LHCN-M2 (cell line): ENCODE measurements around the gene VAC14. TPM values are rescaled to one million over a fixed set of nuclear protein-coding genes. Genes with fewer than 3 reads are reported as not detected.
"Not testable (repeated sequence)": the region's sequence is repeated elsewhere in the genome, so short reads cannot be mapped to it uniquely, and the experiment has no call there.

Source experiments
- DNase-seq: peaks from one replicate; pipeline ENCODE4 v3.0.0-alpha.2; 2012; ENCODE audit warnings: low read depth
- total RNA-seq: library from RNA; depleted of rRNA; stranded (reverse); fragments of >200 nt; gene quantifications from 2 replicates; pipeline ENCODE4 v1.2.3, GENCODE V29; 2014

Gene VAC14
- total RNA-seq, 1 experiment from 2014 or later = 62.2 TPM

DNA sequence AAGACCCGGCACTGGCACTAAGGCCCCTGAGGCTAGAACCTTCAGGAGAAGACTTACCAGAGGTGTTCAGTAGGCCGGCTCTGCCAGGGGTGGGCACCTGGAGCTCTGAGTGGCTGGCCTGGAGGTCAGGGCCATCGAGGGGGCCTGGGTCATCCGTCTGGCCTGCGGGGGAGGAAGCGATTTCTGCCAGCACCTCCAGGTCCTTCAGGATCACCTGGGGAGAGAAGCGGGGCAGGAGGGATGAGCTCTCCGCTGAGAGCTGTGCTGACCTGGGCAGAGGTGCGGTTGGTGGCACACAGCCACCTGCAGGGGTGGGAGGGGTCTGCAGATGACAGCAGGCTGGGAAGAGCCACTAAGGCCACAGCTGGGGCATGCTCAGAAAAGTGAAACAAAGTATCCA lies 56.6 kb downstream of the VAC14 start:
- DNase-seq = no peak

DNA sequence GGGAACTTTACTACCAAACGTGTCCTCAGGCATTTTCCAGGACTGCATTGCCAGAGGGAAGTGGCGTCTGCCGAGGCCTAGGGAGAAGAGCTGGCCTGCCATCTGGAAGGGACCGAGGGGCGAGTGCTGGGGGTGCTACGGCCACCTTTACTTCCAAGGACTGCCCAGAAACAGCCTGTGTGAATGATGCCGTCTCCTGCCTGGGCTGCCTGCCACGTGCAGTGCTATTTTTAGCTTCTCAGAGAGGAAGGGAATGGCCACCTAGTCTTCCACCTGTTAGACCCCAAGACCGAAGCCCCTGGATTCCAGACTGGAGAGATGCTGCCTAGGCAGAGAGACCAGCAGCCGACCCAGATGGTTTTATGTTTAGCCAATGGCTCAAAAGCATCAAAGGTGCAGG lies 57.2 kb downstream of the VAC14 start:
- no peak for DNase-seq

DNA sequence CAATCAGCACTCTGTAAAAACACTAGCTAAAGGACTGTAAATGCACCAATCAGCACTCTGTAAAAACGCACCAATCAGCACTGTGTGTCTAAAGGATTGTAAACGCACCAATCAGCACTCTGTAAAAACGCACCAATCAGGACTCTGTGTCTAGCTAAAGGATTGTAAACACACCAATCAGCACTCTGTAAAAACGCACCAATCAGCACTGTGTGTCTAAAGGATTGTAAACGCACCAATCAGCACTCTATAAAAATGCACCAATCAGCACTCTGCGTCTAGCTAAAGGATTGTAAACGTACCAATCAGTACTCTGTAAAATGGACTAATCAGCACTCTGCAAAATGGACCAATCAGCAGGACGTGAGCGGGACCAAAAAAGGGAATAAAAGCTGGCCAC lies 58.0 kb downstream of the VAC14 start:
- DNase-seq = not testable (repeated sequence)

DNA sequence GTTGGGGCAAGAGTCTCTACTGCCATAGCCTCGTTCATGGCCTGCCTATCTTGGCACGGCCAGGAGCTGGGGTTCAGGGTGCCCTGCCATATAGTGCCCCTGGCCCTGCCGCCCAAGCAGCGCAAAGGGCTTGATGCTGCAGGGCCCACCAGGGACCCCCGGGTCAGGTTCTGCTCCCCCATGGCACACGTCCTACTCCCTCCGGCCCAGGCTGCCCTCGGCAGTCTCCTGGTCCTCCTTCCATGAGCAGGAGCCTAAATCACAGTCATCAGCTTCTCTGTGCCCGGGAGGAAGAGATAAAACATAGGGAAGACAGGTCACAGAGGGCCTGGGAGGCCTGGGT lies 59.2 kb downstream of the VAC14 start:
- no peak for DNase-seq

DNA sequence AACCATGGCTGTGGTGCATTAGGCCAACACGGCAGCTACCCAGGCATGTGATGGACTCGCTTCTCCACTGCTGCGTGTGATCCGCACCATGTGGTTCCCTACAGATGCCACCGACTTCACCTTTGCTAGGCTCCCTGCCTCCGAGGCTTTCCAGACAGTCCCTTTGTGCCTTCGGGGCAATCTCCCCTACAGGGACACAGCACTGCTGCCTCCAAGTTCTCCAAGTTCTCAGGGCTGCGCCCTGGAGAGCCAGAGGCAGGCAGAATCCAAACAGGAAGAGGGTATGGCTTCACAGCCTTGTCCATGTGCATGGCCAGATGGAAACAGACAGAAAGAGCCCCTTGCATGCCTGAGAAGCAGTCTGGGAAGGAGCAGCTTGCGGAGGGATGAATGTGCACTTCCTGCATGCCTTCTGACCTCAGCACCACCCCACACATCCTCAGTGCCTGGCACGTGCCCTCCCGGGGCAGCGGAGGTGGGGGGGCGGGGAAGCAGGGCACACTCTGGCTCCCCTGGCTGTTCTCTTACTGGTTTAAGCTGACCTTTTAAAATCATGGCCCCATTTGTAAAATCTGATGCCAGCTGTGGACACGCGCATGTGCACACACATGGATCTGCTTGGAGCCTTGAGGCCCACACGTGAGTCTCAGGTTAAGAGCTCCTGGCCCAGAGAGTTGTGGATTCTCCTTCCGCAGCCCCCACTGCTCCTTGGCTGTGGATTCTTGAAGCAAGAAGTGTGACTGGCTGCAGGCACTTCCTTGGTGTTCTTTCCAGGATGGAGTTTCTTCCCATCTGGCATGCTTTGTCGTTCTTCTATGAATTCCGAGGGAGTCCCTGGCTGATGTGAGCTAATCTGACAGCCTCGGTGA lies 59.8 kb downstream of the VAC14 start:
- DNase-seq = peak; percentile 83

DNA sequence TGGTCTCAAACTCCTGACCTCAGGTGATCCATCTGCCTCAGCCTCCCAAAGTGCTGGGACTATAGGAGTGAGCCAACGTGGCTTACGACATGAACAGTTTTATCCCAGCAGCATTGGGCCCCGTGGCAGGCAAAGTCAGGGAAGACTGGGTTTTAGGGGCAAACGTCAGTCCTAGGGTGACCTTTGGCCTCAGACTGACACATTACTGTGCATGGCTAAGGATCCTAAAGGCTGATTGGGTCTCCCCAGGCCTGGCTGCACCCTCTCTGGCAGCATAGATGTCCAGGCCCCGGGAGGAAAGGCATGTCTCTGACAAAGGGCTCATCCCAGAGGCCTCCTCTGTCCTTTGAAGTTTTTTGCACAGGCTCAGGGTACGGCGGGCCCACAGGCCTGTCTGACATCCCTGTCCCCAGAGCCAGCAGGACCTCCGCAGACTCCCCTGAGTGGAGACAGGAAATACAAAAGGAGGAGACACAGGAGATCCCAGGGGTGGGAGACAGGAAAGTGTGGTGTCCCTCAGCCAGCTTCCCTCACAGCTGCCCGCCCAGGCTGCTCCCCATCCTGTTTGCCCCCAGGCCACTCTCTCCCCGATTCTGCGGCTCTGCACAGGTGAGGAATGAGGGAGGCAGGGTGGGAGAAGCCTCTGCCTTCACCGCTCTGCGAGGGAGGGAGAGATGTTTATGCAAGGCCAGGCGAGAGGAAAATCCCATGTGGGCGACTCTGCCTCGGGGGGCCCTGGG lies 60.6 kb downstream of the VAC14 start:
- no peak for DNase-seq

DNA sequence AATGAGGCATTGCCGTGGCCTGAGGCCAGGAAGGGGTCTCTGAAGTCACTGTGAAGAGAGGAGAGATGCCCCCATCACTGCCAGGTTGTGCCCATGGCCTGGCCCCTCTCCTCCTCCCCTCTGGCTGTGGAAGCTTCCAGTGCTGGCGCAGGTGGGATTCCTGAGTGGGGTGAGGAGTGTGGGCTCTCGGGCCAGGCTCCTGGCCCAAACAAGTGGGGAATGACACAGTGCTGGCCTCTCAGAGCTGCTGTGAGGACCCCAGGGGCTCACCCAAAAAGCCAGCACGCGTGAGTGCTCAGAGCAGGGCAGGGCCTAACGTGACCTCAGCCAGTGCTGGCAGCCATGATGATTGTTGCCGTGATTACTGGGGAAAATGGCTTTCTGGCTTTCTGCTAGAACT lies 61.6 kb downstream of the VAC14 start:
- DNase-seq = no peak

DNA sequence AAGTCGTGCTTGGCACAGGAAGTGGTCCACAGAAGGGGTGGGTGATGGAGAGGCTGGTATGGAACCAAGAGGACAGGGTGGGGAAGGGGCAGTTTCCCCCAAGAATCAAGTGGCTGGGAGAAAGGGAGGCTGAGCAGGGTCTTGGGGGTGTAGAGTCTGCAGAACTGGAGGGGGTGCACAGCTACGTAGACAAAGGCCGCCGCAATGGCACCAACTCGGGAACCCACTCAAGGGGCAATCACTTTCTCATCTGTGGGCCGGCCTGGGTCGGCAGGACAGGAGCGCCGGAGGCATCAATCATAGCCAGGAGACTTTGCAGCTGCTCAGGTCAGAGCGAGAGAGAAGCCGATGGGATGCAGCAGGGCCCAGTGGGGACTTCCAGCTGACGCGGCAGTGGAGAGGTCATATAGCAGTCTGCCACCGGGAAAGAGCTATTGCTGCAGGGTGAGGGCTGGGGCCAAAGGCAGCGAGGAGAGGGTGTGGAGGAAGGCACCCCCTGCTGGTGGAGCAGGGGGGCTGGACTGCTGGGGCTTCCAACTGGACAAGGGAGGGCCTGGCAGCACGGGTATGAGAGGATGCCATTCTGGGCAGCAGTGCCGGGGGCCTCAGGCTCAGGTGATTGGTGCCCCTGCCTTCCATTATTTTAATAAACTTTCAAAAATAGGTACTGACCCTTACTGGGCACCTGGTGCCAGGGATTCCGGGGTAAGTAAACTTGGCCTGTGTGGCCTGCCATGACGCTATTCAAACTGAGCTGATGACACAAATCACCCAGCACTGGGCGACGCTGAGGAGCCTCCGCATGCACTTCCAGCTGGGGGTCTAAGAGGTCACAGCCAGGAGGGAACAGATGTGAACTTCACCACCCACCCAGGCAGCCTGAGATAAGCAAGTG lies 62.6 kb downstream of the VAC14 start:
- DNase-seq = peak; percentile 87

DNA sequence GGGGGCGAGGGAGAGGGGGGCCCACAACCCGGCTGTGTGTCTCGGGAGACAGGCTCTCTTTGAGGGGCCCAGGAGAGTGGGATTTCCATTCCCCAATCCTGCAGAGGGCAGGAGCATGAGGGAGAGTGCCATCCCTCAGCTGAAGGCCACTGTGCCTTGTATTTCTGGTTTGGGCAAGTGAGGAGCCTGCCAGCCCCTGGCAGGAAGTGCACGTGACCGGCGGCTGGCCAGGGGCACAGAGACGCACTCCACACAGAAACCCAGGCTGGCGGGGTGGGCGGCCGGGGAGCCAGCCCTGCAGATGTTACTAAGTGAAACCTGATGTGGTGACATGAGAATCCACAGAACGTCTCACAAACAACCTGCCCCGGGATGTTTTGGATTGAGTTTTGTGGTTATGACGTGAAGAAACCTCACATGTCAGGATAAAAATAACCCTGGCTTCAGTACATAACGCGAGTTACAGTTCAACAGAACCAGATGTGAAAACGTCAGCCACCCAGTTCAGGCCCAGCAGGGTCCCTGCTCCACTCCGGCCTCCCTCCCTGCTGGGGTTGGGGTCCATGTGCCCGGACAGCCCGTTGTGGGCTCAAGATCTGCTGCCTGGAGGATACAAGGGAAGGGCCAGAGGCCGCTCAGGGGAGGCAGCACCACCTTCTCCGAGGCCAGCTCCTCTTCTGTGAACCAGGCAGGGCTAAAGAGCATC lies 63.4 kb downstream of the VAC14 start:
- DNase-seq = peak; percentile 89

DNA sequence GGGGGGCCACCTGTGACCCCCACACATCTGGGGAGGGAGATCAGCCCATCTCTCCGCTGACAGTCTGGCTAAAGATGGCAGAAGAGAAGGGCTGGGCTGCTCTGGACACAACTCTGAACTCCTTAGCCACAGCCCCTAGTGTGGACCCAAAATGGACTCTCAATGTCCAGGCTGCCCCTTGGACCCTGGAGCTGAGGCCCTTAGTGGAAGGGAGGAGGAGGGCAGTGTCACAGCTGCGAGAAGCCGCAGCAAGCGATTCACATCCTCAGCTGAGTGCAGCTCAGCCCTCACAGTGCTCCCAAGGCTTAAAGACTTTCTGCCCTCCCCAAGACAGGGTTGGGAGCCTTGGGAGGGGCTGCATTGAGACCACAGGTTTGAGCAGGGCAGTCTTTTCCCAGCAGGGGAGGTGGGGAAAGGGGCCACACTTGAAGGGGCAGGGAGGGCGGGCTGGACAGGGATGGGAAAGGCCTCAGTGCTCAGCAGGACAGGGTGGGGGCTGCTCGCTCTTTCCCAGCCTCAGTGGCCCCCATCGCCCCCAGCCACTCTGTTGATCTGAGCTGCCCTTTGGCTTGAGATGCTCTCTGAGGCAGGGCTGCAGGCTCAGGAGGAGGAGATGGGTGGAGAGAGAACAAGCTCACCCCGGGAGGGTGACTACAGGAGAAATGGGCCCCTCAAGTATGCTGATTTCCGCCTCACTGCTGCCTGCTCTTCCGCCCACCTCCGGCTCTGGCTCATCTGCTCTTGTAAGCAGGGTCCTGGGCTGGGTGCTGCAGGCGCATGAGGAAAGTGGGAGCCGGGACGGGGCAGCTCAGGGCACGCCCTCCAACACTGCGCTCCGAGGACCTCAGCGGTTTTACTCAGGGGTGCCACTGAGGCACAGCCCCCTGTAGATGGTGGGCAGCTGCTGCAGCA lies 64.2 kb downstream of the VAC14 start:
- no peak for DNase-seq

DNA sequence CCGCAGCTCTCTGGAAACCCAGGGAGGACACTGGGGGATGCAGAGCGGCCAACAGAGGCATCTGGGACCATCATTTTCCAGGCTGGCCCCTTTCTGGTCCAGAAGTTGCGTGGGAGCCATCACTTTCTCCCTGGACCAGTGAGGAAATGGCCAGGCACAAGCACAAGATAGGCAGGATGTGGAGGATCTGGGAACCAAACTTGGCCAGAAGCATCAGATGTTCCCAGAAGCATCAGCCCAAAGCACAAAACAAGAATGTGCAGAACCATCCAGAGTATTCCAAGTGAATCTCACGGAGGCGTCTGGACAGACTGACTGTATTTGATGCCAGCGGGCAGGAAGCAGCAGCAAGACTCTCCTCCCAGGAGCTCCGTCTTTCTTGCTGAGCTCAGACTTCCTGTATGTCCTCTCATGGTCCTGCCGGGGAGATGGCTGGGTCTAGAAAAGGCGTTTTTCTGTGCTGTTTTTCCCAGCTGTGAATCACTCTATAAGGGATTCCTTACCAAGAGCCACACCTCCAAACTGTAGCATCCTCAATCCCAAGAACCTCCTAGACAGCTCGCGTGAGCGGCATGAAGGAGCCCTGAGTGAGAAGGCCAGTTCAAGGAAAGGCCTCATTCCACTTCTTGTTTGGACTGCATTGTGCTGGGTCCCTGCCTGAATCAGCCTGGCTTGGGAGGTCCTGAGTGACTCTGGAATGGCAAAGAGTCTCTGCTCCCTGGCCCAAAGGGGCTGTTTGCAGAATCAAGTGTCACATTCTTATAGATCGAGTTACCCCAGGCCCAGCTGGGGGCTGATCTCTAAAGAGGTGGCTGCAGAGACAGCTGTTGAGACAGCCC lies 65.6 kb downstream of the VAC14 start:
- peak; percentile 75 for DNase-seq

DNA sequence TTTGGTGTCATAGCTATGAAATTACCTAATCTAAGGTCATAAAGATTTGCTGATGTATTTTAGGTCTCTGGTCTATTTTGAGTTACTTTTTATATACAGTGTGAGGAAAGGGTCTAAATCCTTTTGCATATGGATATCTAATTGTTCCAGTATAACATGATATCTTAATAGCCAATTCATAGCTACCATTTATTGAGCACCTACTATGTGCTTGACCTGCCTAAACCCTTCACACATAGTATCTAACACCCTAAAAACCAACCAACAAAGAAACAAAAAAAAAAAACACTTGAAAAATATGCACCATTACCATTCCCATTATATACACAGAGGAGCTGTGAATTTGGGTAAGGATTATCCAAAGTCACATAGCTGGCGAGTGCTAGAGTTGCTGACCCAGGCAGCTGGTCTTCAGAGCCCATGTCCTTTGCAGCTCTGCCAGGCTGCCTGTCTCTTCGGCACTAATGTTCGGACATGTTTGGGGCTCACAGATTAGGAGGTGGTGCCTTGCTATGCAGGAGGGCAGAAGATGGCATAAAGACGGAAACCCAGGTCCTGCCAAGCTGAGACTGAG lies 66.3 kb downstream of the VAC14 start:
- DNase-seq = no peak

DNA sequence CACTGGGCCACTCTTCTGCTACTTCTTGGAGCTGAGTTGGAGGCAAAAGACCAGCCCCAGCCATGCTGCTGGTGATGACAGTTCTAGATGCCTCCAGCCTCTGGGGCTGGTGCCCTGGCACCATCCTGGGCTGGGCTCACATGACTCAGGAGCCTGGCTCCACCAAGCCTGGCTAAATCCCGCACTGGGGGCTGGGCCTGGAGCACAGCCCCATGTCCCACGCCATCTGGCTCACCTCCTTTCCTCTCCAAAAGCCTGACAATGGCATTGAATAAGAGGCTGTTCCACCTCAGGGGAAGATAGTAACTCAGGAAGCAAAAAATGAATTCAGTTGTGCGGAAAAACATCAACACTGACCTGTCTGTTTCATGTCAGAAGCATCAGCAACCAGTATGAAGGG lies 70.0 kb downstream of the VAC14 start:
- DNase-seq = no peak

DNA sequence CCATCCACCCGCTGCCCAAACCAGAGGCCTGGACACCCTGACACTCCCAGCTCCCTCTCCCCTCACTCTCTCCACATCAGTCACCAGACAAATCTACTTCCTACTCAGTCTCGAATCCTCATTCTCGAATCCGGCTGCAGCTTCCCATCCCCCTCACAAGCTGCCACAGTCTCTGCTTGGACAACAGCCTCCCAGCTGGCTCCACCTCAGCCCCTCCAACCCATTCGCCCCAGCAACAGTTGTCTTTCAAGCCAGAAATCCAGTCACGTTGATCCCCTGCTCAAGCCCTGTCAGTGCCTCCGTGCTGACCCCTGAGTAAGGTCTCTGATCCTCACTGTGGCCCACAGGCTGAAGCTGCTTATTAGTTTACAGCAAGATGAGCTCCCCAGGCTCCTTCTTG lies 70.9 kb downstream of the VAC14 start:
- DNase-seq = no peak

DNA sequence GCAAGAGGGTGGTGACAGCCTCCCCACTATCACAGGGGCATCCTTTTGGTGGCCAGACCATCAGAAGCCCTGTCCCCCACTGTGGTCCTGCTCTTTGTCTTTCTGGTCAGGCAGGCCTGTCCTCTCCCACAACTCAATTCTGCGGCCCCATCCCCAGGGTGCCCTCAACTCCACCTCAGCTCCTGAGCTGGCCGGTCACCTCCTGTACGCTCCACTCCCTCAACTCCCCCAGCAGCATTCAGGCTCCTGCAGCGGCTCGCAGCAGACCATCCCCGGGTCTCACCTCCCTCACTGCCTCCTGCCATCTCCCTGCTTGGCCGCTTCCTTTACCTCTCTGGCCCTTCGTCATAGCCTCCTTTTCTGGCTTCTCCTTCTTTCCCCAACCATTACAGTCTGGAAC lies 71.7 kb downstream of the VAC14 start:
- no peak for DNase-seq

DNA sequence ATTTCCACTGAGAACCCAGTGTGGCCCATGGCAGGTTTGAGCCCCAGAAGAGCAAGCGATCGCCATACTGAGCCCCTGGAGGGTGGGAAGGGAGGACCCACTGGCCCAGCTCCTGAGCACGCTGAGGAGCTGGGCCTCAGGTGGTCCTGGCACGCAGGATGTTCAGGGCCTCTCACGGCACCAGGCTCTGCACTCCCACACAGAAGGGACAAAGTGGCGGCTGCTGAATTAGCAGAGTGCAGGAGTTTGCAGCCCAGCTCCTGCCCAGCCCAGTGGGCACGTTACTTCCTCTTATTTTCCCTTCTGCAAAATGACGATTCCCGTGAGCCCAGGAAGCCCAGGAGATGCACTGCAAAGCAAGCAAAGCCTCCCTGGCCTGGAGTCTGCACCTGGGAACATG lies 72.8 kb downstream of the VAC14 start:
- DNase-seq = no peak

DNA sequence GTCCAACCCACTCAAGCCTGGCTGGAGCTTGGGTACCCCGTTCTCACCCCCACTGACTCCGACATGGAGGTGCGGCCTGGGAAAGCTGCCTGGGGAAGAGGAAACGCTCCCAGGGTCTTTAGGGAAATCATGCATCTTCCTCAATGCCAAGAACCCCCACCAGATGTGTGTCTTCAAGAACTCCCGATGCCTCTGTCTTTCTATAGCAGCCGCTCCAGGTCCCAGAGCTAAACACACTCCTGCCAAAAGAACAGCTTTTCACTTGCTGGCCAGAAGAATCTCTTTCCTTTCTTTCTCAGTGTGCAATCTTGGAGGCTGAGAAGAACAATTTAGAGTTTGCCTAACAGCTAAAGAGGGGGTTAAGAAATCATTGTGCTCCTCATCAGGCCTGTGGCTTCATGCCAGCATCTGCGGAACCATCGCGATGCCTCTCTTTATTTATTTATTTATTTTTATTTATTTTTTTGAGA lies 74.0 kb downstream of the VAC14 start:
- no peak for DNase-seq

DNA sequence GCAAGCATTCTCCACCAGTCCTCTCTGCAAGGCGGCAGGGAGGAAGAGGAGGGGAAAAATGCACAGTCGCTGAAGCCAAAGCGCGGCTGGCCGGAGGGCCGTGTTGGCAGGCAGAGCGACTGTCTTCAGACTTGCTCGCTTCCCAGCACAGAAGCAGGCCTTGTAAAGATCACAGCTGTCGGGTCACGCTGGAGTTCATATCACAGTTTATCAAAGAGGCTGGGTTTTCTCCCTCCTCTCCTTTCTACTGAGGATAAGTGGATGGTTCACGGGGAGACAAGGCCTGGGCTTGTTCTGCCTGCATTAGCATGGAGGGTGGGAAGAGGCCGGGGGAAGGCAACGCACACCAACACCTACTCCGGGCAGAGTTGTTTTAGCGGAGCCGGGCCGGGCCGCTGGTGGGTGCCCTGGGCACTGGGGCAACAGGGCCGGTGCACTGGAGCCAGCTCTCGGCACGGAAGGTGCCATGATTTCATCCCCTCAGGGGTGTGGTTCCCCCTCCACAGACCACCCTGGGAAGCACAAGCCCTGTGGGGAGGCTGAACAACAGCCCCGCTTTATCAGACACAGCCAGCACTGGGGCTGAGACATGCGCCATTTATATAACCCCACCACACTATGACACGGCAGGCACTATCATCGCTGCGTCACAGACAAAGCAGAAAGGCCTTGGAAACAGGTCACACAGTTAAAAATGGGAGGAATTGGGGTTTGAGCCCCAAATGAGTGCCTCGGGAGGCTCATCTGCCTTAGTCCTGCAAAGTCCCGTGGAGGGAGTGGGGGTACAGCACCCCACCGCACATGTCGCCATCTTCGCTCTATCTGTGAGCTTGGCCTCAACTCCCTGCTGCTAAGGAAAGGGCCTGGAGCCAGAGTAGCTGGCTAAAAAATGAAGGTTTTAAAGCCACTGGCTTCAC lies 74.8 kb downstream of the VAC14 start:
- no peak for DNase-seq
